GM19043 (cell line): ENCODE measurements around the gene ZFPM1.

Experiments
- ATAC-seq: cut with Tn5 transposase; IDR thresholded peaks from one replicate; pipeline ENCODE4 v1.9.1; 2021; ENCODE audit warnings: low read depth; ENCODE audit not compliant: unreplicated experiment

Gene ZFPM1

DNA sequence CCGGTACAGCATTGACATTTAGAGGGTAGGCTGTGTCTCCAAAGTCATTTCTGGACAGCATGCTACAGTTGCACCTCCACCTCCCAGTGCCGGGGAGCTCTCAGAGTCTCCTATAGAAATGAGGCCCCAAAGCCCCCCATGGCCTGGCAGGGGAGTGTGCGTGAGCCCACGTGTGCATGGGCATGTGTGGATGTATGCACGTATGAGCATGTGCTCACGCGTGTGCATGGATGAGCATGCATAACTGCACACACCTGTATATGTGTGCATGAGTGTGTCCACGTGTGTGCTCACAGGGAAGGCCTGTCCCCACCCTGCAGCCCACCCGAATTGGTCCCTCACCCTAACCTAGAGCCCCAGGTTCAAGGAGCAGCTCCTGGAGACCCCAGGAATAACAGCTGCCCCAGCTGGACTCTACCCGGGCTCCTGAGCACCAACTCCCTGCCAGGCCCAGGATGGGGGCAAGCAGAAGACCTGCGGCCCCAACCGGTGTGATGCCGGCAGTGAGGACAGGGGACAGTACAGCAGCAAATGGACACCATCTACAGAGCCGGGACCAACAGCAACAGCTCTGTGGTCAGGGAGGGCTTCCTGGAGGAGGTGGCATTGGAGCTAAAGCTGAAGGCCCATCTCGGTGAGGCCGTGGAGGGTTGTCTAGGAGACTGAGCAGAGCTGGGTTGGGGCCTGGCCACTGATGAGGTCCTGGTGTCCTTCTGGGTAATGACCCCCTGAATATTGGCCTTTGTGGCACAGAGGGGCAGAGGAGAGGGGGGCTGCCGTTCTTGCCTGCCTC lies 35.2 kb upstream of the ZFPM1 start:
- no peak for ATAC-seq

GRCh38 chr16:88418869-88419268 lies 34.2 kb upstream of the ZFPM1 start:
- ATAC-seq: no peak

DNA sequence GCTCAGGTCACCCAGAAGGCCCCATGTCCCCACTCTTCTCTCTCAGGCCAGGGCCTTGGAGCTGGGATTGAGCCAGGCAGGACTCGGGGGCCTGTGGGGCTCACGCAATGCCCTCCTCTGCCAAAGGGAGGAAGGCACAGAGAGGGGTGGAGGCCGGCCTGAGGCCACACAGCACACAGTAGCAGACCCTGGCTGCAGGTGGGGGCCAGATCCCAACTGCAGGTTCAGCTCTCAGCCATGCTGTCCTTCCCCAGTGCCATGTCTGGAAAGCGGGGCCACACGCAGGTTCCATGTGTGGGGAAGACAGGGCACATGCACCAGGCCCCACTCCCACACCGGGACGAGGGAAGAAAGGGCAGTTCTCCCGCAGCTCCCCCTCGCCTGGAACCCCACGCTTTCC lies 33.3 kb upstream of the ZFPM1 start:
- no peak for ATAC-seq

GRCh38 chr16:88420496-88420895 lies 32.6 kb upstream of the ZFPM1 start:
- no peak for ATAC-seq

- no peak for ATAC-seq
Observed at GRCh38 chr16:88421301-88421700, 31.8 kb upstream of the ZFPM1 start.

DNA sequence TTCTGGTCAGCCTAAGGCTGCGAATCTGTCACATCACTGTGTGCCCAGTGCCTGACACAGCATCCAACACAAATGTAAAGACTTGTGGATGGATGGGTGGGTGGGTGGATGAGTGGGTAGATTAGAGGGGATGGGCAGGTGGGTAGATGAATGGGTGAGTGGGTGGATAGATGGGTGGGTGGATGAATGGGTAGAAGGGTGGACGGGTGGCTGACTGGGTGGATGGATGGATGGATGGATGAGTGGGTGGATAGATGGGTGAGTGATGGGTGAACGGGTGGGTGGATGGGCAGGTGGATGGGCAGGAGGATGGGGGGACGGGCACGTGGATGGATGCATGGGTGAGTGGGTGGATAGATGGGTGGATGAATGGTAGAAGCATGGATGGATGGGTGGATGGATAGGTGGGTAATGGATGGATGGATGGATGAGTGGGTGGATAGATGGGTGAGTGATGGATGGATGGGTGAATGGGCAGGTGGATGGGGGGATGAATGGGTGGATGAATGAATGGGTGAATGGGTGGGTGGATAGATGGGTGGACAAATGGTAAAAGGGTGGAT lies 31.1 kb upstream of the ZFPM1 start:
- ATAC-seq: no peak

DNA sequence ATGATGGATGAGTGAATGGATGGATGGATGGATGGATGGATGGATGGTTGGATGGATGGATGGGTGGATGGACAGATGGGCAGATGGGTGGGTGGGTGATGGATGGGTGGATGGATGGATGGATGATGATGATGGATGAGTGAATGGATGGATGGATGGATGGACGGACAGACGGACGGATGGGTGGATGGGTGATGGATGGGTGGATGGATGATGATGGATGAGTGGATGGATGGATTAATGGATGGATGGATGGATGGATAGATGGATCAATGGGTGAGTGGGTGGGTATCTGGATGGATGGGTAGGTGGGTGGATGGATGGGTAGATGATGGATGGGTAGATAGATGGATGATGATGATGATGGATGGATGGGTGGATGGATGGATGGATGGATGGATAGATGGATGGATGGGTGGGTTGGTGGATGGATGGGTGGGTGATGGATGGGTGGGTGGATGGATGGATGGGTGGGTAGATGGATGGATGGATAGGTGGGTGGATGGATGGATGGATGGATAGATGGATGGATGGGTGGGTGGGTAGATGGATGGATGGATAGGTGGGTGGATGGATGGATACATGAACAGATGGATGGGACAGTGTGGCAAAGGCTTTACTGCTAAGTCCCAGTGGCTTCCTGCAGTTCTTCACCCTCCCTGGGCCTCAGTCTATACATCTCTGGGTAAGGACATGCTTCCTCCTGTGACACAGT lies 30.2 kb upstream of the ZFPM1 start:
- ATAC-seq: no peak

DNA sequence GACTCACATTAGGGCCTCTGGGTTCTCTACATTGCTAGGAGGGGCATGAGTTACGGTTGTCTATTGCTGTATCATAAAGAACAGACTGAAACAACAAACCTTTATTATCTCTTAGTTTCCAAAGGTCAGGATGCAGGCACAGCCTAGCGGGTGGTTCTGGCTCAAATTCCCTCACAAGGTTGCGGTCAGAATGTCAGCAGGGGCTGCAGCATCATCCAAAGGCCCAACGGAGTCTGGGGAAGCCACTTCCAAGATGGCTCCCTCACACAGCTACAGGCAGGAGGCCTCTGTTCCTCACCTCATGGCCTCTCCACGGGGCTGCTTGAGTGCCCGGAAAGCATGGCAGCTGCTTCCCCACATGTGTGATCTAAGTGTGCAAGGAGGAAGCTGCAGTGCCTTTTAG lies 29.6 kb upstream of the ZFPM1 start:
- no peak for ATAC-seq

DNA sequence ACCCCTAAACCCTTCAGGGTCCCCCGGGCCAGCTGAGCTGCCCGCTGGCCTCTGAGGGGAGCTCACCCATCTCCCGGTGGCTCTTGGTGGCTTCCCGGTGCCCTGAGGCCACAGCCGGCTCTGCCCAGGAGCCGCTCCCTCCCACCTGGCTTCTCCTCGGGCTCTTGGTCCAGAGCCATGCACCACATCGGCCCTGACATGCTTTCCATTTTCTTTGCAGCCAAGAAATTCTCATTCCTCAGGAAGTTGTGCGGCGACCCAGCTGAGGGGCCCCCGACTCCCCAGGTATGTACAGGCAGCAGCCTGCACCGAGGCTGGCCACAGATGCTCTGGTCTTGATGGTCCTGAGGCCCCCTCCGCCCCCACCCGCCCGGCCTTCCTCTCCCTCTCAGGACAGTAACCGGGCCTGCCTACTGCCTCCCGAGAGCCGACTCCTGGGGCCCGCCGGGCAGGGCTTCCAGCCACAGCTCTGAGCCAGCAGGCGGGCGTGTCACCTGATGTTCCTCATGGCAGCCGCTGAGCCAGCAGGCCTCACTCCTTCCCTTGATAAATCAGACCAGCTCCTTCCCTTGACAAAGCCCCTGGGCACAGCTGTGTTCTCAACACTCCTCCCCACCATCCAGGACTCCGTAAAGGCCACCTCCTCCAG lies 28.4 kb upstream of the ZFPM1 start:
- no peak for ATAC-seq

- no peak for ATAC-seq
Observed at GRCh38 chr16:88426018-88426417, 27.1 kb upstream of the ZFPM1 start.

DNA sequence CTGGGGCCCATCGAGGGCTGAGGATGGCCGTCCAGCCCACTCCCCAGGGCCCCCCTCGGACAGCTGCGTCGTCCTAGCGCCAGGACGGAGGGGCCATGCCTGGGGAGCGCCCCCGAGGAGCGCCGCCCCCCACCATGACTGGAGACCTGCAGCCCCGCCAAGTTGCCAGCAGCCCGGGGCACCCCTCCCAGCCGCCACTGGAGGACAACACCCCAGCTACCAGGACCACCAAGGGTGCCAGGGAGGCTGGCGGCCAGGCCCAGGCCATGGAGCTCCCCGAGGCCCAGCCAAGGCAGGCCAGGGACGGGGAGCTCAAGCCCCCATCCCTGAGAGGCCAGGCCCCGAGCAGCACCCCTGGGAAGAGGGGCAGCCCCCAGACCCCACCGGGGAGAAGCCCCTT lies 25.7 kb upstream of the ZFPM1 start:
- no peak for ATAC-seq

- ATAC-seq: no peak
Observed at GRCh38 chr16:88428156-88428555, 24.9 kb upstream of the ZFPM1 start.

DNA sequence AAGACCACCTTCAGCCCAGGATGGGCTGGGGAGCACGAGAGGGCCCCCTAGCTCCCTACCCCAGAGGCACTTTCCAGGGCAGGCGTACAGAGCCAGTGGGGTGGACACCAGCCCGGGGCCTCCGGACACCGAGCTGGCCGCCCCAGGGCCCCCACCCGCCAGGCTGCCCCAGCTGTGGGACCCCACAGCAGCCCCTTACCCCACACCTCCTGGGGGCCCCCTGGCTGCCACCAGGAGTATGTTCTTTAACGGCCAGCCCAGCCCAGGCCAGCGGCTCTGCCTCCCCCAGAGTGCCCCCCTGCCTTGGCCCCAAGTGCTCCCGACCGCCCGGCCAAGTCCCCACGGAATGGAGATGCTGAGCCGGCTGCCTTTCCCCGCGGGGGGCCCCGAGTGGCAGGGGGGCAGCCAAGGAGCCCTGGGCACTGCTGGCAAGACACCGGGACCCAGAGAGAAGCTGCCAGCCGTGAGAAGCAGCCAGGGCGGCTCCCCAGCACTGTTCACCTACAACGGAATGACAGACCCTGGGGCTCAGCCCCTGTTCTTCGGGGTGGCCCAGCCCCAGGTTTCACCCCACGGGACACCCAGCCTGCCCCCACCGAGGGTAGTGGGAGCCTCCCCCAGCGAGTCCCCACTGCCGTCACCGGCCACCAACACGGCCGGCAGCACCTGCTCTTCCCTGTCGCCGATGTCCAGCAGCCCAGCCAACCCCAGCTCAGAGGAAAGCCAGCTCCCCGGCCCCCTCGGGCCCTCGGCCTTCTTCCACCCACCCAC lies 24.3 kb upstream of the ZFPM1 start:
- ATAC-seq: no peak

DNA sequence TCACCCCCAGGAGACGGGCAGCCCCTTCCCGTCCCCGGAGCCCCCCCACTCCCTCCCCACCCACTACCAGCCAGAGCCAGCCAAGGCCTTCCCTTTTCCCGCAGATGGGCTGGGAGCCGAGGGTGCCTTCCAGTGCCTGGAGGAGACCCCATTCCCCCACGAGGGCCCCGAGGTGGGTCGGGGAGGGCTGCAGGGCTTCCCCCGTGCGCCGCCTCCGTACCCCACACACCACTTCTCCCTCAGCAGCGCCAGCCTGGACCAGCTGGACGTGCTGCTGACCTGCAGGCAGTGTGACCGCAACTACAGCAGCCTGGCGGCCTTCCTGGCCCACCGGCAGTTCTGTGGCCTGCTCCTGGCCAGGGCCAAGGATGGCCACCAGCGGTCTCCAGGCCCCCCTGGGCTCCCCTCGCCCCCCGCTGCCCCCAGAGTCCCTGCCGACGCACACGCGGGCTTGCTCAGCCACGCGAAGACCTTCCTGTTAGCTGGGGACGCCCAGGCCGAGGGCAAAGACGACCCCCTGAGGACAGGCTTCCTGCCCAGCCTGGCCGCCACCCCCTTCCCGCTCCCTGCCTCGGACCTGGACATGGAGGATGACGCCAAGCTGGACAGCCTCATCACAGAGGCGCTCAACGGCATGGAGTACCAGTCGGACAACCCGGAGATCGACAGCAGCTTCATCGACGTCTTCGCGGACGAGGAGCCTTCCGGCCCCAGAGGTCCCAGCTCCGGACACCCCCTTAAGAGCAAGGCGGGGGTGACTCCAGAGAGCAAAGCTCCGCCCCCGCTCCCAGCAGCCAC lies 23.5 kb upstream of the ZFPM1 start:
- ATAC-seq: no peak

GRCh38 chr16:88430185-88430523 lies 22.9 kb upstream of the ZFPM1 start:
- no peak for ATAC-seq

- no peak for ATAC-seq
Observed at GRCh38 chr16:88430524-88431446, 22.3 kb upstream of the ZFPM1 start.

GRCh38 chr16:88431651-88432050 lies 21.4 kb upstream of the ZFPM1 start:
- no peak for ATAC-seq

- no peak for ATAC-seq
Observed at GRCh38 chr16:88432174-88432573, 20.9 kb upstream of the ZFPM1 start.

DNA sequence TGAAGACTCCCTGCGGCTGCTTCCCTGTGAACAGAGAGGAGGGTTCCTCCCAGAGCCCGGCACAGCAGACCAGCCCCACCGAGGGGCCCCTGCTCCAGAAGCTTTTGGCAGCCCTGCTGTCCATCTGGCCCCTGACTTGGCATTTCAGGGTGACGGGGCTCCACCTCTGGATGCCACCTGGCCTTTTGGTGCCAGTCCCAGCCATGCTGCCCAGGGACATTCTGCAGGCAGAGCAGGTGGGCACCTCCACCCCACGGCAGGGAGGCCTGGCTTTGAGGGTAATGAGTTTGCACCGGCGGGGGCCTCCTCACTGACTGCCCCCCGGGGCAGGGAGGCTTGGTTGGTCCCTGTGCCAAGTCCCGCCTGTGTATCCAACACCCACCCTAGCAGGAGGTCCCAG lies 20.3 kb upstream of the ZFPM1 start:
- no peak for ATAC-seq
